Activated CD8-positive, alpha-beta memory T cell treated with anti-CD3 and anti-CD28 coated beads, Interleukin-2, amount 50 U/mL, for 24 hours (primary cell): ENCODE data around the gene ARID5B.

Source experiments
- DNase-seq: peaks from one replicate; pipeline ENCODE4 v3.0.0-alpha.2; 2020; ENCODE audit errors: extremely low read depth

Gene ARID5B

GRCh38 chr10:62036186-62037081, 134.9 kb downstream of the ARID5B start:
- no peak for DNase-seq

GRCh38 chr10:62037166-62037831, 135.8 kb downstream of the ARID5B start:
- DNase-seq = no peak

GRCh38 chr10:62037890-62038608, 136.6 kb downstream of the ARID5B start:
- DNase-seq = no peak

- peak; percentile 34 for DNase-seq
These were observed 137.2 kb downstream of the ARID5B start for GRCh38 chr10:62038609-62039190.

- no peak for DNase-seq
These were observed 138.5 kb downstream of the ARID5B start for GRCh38 chr10:62039954-62040353.

GRCh38 chr10:62040881-62041280, 139.4 kb downstream of the ARID5B start:
- DNase-seq = no peak

- no peak for DNase-seq
These were observed 142.0 kb downstream of the ARID5B start for GRCh38 chr10:62043421-62044021.

GRCh38 chr10:62044566-62044965, 143.1 kb downstream of the ARID5B start:
- no peak for DNase-seq

GRCh38 chr10:62045765-62046521, 144.4 kb downstream of the ARID5B start:
- no peak for DNase-seq

- DNase-seq = no peak
These were observed 145.2 kb downstream of the ARID5B start for GRCh38 chr10:62046522-62047227.

GRCh38 chr10:62047228-62047892, 145.9 kb downstream of the ARID5B start:
- DNase-seq = no peak

GRCh38 chr10:62047960-62048383, 146.5 kb downstream of the ARID5B start:
- DNase-seq = no peak

- DNase-seq = no peak
These were observed 147.0 kb downstream of the ARID5B start for GRCh38 chr10:62048470-62048869.

- peak; percentile 51 for DNase-seq
These were observed 147.6 kb downstream of the ARID5B start for GRCh38 chr10:62048919-62049623.

- DNase-seq = no peak
These were observed 148.3 kb downstream of the ARID5B start for GRCh38 chr10:62049624-62050345.

- DNase-seq = no peak
These were observed 148.9 kb downstream of the ARID5B start for GRCh38 chr10:62050346-62050892.

GRCh38 chr10:62050893-62051433, 149.5 kb downstream of the ARID5B start:
- DNase-seq = peak; percentile 48

- DNase-seq = no peak
These were observed 150.8 kb downstream of the ARID5B start for GRCh38 chr10:62052276-62052675.
